Caki2 (cell line): Measurements from ENCODE around the gene STK4. TPM values are rescaled to one million over a fixed set of nuclear protein-coding genes. Genes with fewer than 3 reads are reported as not detected.
"Not testable (repeated sequence)": the region's sequence is repeated elsewhere in the genome, so short reads cannot be mapped to it uniquely, and the experiment has no call there.

Experiments
- DNase-seq: peaks from one replicate; pipeline ENCODE4 v3.0.0-alpha.2; 2015; ENCODE audit warnings: low read depth
- in situ Hi-C: cut with HindIII; loops from 2 replicates; pipeline ENCODE4 v1.10.0; 2016; ENCODE audit warnings: low sequenced_read_pairs, low pct_unique_long_range_greater_than_20kb, mixed read lengths
- total RNA-seq: library from RNA; depleted of rRNA; stranded (reverse); fragments of >200 nt; shearing (Covaris generic); gene quantifications from 2 replicates; pipeline ENCODE4 v1.2.3, GENCODE V29; 2014; ENCODE audit warnings: low replicate concordance

Gene STK4
- total RNA-seq, 1 experiment from 2014 or later, result 4.2 TPM

DNA sequence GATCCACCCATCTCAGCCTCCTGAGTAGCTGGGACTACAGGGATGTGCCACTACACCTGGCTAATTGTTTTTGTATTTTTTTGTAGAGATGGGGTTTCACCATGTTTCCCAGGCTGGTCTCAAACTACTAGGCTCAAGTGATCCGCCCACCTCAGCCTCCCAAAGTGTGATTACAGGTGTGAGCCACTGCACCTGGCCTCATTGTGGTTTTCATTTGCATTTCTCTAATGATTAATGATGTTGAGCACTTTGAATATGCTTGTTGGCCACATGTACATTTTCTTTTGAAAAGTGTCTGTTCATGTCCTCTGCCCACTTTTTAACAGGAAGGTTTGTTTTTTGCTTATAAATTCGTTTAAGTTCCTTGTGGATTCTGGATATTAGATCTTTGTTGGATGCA, 96.8 kb downstream of the STK4 start:
- in situ Hi-C loops, DNase-seq: not testable (repeated sequence)

DNA sequence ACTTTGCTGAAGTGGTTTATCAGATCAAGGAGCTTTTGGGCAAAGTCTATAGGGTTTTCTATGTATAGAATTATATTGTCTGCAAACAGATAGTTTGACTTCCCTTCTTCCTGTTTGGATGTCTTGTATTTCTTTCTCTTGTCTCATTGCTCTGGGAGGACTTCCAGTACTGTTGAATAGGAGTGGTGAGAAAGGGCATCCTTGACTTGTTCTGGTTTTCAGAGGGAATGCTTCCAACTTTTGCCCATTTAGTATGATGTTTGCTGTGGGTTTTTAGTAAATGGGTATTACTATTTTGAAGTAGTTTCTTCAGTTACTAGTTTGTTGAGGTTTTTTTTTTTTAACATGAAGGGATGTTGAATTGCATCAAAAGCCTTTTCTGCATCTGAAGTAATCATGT, 98.5 kb downstream of the STK4 start:
- no peak for DNase-seq
- in situ Hi-C loops, result no loop called here

DNA sequence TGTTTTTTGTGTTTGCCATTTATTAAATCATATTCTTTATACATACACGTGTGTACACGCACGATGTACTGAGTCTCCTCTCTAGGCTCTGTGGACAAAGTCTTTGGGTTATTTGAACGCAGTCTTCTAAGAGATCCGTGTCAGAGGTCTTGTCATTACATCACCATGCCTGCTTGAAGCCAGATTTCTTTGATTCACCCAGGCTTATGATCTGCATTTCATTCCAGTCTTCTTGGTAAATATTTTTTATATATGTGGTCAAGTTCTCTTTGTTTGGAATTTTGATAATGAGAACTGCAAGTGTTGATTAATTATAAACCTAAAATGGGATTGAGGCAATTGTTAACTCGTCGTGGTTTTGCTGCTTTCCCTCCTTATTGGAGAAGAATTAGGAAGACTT, 100.1 kb downstream of the STK4 start:
- in situ Hi-C loops, result no loop called here
- no peak for DNase-seq

DNA sequence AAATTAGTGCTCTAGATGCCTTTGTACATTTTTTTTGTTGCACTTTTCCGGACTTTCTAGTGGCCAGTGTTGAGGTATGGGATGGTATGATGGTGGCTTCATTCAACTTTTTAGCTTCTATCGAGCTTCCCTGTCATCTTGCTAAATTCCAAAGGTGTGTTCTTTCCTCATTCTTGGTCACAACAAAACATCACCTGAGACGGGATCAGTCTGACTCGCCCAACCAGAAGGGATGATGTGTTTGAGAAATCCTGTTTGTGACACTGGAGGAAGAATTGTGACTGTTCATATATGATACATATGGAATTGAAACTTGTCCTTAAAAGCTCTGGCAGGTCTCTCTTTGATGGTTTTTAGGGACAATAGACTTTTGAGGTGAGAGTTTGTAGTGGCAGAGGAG, 100.8 kb downstream of the STK4 start:
- in situ Hi-C loops, result no loop called here
- no peak for DNase-seq

DNA sequence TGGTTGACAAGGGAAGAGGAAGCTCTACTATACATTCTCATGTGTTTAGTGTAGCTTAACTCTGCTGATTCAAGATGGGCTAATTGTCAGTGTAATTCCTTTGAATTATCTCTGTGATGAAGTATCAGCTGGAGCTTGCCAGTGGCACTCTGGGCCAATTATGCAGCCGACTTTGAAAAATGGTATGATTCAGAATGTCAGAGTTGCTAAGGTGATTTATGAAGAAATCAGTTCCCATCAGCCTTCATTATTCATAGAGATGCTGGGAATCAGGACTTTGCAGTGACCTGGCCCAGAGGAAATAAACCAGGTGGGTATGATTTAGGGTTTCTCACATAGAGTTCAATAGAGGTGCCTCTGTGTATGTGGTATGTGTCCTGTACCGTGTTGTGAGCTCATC, 101.2 kb downstream of the STK4 start:
- in situ Hi-C loops, result no loop called here
- no peak for DNase-seq

DNA sequence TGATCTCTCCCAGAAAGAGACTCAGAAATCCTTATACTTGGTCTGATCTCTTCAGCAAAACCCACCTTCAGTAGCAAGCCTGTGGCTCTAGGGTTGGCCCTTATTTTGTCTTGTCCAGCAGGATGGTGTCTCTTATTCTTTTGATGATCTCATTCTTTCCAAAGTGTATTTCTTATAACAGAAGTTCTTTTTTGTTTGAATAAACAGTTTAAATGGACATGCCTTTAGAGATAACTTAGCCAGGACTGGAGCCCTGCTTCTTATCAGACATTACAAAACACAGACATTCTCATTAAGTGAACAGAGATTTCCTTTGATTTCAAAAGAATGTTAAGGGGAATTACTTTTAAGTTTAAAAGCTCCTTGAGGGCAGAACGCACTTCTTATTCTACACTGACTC, 102.9 kb downstream of the STK4 start:
- in situ Hi-C loops, result no loop called here
- no peak for DNase-seq

DNA sequence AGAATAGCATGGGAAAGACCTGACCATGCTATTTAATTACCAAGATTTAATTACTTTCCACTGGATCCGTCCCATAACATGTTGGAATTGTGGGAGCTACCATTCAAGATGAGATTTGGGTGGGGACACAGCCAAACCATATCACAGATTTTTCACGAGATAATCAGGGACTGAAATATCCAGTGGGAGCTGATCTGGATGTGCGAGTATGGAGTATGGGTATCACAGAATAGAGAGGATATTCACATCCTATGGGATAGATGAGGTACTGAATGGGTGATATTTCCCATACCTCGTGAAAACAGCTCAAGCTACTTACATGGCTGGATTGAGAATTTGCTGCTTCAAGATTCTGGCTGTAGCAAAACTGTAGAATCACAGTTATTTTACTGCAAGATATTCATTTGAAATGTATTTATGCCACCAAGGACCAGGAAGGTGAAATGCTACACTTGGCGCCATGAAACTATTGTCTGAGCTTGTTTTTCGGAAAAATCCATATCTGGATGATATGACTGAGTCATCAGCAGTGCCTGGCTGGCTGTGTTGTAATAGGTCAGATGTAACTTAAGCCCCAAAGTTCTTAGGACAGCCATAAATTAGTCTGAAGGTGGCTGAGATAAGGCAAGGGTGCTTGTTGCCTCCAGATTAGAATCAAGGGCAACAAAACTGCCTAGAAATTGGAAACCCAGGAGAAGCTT, 104.8 kb downstream of the STK4 start:
- no peak for DNase-seq
- in situ Hi-C loops, result no loop called here

DNA sequence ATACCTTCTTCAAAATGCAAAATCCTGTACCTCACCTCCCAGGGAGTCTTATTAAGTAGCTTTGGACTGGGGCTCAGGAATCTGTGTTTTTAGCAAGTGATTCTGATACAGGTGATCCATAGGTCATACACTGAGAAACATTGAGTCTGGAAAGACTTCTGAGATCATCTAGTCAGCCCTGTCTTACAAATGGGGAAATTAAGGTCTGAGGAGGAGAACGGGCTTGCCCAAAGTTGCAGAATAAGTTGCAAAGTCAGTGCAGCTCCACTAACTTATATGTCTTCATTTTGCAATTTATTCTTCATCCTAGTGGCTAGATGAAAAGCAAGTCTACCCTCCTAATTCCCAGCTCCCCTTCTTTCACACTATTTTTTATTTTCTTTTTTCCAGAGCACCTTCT, 105.8 kb downstream of the STK4 start:
- in situ Hi-C loops, result no loop called here

DNA sequence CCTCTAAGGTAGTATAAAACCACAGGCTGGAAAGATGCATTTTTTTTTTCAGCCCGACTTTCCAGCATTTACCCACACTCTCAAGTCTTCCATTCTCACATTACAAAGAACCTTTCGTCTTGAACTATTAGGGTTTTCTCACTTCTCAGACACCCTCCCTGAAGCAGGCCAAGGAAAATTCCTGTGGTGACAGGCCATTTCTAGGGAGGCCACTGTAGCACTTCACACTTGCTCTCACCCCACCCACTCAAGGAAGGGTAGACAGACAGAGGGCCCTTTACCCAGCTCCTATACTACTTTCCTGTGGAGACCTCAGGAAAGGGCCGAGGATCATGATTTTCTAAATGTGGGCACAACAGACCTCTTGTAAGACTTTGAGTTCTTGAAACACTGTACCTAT, 106.9 kb downstream of the STK4 start:
- in situ Hi-C loops, result no loop called here

More for the DNA sequence above, 105.8 kb downstream of the STK4 start:
- DNase-seq, result no peak

DNA sequence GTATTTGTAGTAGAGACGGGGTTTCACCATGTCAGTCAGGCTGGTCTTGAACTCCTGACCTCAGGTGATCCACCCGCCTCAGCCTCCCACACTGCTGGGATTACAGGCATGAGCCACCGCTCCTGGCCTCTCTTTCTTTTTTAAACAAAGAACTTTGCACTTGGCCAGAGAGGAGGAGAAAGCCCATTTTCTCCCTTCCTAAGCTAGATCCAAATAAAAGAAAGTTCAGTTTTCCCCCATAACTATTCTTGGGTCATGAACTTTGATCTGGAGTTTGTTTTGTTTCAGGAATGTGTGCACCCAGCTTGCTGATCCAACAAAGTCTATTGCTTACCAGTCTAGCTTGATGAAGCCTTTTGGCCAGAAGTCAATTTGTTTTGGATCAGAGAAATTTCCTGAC, 111.2 kb downstream of the STK4 start:
- in situ Hi-C loops, result no loop called here
- DNase-seq, result no peak

More for the DNA sequence above, 106.9 kb downstream of the STK4 start:
- no peak for DNase-seq

DNA sequence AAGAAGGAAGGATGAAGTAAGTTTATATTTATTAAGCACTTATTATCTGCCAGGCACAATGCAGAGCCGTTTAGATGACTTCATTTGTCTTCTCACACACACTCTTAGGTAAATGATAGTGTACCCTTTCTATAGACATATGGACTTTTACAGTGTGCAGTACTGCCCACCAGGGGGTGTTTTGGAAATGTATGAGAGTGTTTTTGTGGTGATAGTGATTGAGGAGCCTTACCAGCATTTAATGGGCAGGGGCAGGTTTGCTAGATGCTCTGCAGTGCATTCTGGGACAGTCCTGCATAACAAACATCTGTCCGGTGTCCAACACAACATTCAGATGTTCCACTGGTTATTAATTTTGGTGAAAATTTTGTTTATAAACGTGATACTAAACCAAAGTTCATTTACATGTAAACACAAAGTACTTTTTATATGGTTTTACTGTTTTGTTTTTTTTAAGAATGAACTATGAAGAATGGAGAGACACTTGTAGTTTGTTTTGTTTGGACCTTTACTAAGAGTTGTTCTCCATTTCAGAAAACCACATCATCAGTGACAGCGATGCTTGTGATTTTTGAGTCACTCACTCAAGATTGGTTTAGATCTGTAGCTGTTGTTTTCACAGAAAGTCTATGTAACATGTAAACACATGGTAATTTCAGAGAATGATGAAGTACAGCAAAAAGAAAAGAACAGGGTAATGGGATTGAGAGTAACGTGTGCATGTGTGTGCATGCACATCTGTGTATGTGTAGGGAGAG, 114.7 kb downstream of the STK4 start:
- in situ Hi-C loops, result no loop called here
- DNase-seq, result no peak

DNA sequence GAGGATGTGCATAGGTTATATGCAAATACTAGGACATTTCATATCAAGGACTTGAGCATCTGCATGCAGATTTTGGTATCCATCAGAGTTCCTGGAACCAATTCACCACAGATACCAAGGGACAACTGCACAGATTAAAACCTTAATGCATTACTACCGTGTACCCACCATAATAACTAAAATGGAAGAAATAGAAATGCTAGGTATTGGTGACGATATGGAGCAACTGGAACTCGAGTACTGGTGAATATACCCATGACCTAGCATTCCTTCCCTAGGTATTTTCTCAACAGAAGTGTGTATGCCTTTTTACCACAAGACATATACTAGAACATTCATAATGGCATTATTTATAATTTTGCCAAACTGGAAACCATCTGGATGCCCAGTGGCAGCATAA, 116.2 kb downstream of the STK4 start:
- in situ Hi-C loops, result no loop called here
- no peak for DNase-seq

DNA sequence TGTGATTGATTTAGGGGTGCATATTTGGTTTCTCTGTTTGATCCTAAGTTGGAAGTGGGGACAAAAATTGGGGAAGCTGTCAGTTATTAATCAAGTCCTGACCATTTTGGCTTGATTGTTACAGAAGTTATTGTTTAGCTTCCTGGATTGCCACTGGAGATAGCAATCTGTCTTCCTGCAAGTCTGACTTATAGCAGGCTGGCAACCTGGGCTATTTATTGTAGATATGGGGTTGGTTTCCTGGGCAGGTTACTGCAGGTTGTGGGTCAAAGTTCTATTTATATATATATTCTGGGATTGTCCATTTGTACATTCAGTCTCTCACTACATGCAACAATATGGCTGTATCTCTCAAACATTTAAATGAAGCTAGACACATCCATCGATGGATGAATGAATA, 116.8 kb downstream of the STK4 start:
- in situ Hi-C loops, result no loop called here
- no peak for DNase-seq

DNA sequence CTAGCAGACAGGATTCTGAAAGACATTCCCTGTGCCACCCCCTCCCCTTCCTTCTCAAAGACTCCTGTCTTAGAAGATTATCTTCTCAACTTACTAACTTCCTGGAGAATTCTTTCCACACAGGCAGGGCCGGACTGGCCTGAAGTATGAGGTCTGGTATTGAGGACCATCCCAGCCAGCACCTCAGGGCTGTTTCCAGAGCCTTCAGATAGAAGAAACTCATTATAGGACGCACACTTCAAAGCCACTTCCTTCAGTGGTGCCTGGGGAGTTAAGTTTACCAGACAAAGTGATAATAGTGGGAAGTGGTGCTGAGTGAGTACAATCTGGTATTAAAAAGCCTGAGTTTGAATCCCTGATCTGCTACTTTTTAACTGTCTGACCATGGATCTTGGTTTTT, 119.0 kb downstream of the STK4 start:
- DNase-seq, result no peak
- in situ Hi-C loops, result no loop called here

DNA sequence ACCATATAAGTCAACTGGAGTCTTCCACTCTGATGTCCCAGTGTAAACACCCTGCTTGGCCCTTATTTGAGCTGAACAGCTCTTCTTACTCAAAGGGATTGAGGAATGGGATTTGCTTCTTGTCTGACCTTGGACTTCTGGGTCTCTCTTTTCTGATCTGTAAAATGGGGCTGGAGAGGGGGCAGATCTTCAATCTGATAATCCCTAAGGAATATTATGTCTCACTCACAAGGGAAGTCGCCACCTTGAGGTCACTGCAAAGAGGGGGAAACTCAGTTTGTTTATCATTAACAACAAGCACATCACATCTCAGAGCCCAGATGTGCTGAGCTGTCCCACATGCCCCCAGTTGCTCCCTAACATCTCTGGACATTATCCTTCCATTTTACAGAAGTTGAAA, 119.6 kb downstream of the STK4 start:
- no peak for DNase-seq
- in situ Hi-C loops, result no loop called here

DNA sequence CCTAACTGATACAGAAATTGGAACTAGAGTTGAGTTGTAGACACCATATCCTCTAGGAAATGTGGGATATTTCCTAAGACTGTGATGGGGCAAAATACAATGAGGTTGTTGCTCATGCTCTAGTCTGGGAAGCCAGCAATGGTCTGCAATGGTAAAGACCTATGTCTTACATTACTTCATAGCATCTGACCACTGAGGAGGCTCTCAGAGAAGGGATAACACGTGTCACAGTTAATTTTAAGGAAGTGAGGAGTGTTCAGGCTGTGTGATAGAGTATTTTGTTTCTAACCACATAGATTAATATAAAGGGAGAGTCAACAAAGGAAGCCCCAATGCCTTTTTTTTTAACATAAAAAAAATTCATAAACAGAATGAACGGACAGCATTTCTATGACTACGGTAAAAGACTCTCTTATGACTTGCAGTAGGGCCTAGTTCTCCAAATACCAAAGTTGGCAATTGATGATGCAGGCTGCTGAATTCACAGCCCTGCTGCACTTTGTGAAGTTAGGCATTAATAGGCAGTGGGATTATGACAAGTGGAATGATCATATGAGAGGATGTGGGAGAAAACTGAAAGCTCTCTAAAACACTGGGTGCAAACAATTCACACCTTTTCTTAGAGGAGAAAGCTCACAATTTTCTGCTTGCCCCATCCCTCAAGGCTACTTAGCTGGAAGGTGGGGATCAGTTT, 120.9 kb downstream of the STK4 start:
- DNase-seq, result no peak
- in situ Hi-C loops, result no loop called here

DNA sequence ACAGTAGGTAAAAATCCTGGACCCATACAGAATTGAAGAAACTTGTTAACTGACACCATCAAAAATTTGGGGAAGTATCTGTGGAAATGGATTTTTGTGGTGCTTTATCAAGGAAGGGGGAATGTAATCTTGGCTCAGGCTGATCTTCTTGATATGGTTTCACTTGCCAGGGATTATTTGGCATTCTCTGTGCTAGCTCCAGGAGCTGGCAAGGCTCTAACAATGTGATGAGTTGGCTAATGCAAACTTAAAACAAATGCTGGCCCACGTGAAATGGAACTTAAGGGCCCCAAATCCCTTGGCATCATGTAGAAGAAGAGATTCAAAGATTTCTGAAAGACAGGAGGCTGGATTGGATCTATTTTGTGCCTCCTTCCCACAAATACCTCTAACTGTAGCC, 121.5 kb downstream of the STK4 start:
- no peak for DNase-seq
- in situ Hi-C loops, result no loop called here

DNA sequence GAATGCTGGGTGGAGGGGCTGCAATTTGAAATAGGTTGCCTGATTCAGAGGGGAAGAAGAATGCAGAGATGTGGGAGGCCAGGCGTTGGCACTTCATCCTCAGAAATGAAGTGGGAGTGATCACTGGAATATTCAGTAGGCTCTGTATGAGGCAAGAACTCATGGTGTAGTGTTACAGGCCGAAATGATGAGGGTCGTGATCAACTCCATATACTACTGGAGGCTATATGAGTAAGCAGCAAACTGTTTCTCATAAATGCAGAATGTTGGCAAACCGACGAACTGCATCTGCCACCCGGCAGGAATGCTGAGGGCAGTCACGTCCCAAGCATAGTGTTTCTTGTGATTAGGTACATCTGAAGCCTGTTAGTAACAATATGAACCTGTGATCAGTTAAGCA, 121.9 kb downstream of the STK4 start:
- peak; percentile 59 for DNase-seq
- in situ Hi-C loops, result no loop called here

DNA sequence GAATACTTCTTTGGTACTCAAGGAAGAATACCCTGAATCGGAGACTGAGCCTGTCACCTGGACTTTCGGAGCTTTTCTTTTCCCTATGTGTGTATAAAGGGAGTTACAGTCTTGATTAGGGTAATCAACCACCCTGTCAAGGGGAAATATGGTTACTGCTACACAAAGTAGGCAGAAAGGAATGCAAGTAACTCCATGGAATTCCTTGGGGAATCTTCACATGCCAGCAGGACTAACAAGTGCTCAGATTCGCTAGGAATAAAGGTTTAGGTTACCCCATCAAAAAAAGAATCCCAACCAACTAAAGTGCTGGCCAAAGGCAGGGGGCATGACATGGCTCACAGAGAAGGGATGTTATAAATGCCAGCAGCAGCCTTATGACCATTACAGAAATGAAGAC, 124.2 kb downstream of the STK4 start:
- DNase-seq, result no peak
- in situ Hi-C loops, result no loop called here
